Neural crest cell (in vitro differentiated cells): ENCODE data around the gene INAFM2. TPM values are rescaled to one million over a fixed set of nuclear protein-coding genes. Genes with fewer than 3 reads are reported as not detected.

Source experiments
- DNase-seq: peaks from one replicate; pipeline ENCODE4 v3.0.0; 2021; ENCODE audit warnings: low read depth, mixed read lengths, low spot score
- H3K27ac Mint-ChIP-seq: one replicate; pipeline ENCODE4 v1.8.0; 2021; ENCODE audit warnings: mild to moderate bottlenecking, mixed read lengths; ENCODE audit not compliant: unreplicated experiment
- H3K27me3 Mint-ChIP-seq: 2 replicates; pipeline ENCODE4 v1.8.0; 2021; ENCODE audit warnings: low read depth, mild to moderate bottlenecking, mixed read lengths
- H3K36me3 Mint-ChIP-seq: 2 replicates; pipeline ENCODE4 v1.8.0; 2021; ENCODE audit warnings: low read depth, mild to moderate bottlenecking, mixed read lengths
- H3K4me1 Mint-ChIP-seq: 2 replicates; pipeline ENCODE4 v1.8.0; 2021; ENCODE audit warnings: mixed read lengths
- H3K4me3 Mint-ChIP-seq: one replicate; pipeline ENCODE4 v1.8.0; 2021; ENCODE audit warnings: mild to moderate bottlenecking, mixed read lengths
- H3K9me3 Mint-ChIP-seq: 2 replicates; pipeline ENCODE4 v1.8.0; 2021; ENCODE audit warnings: mixed read lengths
- CTCF ChIP-seq: fragments of 200-600 bp; sonication (generic); conservative IDR thresholded peaks from 2 replicates; pipeline ENCODE4 v1.5.0; 2021; ENCODE audit warnings: antibody characterized with exemption, mild to moderate bottlenecking
- total RNA-seq: library from RNA; stranded (reverse); gene quantifications from 2 replicates; pipeline ENCODE4 v1.2.1, GENCODE V29; 2021

INAFM2 gene
- total RNA-seq, 1 donor from 2014 or later, result 27.5 TPM

DNA sequence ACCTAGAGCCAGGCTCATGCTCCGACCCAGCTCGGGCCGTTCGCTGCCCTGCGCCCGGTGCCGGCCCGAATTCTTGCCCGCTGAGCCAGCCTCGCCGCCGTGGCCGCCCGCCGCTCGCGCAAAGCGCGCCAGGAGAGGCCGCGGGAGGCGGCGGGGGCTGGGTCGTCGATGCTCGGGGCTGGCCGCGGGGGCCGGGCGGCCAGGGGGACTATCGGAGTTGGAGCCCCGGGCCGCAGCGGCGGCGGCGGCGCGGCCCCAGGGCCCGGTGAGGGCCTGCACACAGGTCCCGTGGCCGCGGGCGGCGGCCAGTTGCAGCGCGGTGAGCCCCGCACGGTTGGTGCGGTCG is 41.7 kb upstream of the INAFM2 start:
- no peak for TF ChIP-seq CTCF
- DNase-seq, result no peak

GRCh38 chr15:40282147-40282868 is 41.2 kb upstream of the INAFM2 start:
- no peak overlapping the region for H3K27ac Mint-ChIP-seq
- TF ChIP-seq CTCF, result peak; percentile 59
- H3K27me3 Mint-ChIP-seq, result peaks cover 81% of the 10 kb centered on the region
- peaks cover 25% of the 10 kb centered on the region for H3K4me1 Mint-ChIP-seq
- no peaks in the 10 kb centered on the region for H3K9me3 Mint-ChIP-seq
- H3K4me3 Mint-ChIP-seq, result no peak overlapping the region
- no peaks in the 10 kb centered on the region for H3K36me3 Mint-ChIP-seq
- peak; percentile 49 for DNase-seq

More for the DNA sequence above, 41.7 kb upstream of the INAFM2 start:
- Mint-ChIP-seq H3K27me3 (peaks cover 84% of the 10 kb centered on the region), H3K9me3 (no peaks in the 10 kb centered on the region), H3K27ac (no peak overlapping the region), H3K4me1 (peaks cover 25% of the 10 kb centered on the region), H3K4me3 (no peak overlapping the region), H3K36me3 (no peaks in the 10 kb centered on the region)

DNA sequence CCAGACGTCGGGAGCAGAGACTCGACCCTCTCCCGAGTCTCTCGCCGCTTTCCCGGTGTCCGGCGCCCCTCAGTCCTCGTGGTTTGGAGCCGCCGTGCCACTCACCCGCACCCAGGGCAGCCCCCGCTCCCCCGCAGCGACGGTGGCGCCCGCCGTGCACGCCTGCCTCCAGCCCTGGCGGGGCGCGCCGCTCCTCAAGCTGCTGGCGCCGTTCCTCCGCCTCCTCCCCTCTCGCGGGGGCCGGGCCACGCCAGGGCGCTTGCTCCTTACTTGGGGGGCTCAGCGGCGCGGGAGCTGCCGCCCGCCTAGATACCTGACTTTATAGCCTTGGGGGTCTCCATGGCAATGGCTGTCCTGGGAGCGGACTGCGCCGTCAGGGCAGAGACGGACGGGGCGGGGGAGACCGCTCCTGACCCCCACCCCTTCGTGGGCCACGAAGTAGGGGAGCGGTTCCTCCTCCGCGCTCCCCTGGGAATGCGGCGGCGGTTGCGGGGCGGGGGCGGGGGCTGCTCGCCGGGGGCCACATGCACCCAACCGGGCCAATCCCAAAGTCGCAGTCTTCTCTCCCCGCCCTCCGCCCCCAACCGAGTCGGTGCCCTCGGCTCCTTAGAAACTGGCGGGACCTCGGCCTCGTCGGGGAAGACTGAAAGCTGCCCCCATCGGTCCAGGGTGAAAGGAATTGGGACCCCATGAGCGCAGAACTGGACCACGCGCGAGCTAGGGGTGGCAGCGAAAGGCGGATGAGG is 40.5 kb upstream of the INAFM2 start, which contains the start of gene ANKRD63:
ANKRD63 (minus strand) TSS at position 196 of the 746 bp plus-strand sequence. CDS start 478 bp downstream, outside the sequence.
- no peak for DNase-seq
- Mint-ChIP-seq H3K9me3 (no peaks in the 10 kb centered on the region), H3K27ac (no peak within 1 kb of the TSS), H3K4me1 (peaks cover 25% of the 10 kb centered on the region), H3K4me3 (no peak within 1 kb of the TSS), H3K36me3 (no peaks in the 10 kb centered on the region), H3K27me3 (peaks cover 81% of the 10 kb centered on the region)
- no peak for TF ChIP-seq CTCF

GRCh38 chr15:40283615-40284300 is 39.7 kb upstream of the INAFM2 start:
- Mint-ChIP-seq H3K36me3 (no peaks in the 10 kb centered on the region), H3K4me3 (no peak overlapping the region), H3K4me1 (peaks cover 25% of the 10 kb centered on the region), H3K27ac (no peak overlapping the region), H3K9me3 (no peaks in the 10 kb centered on the region), H3K27me3 (peaks cover 74% of the 10 kb centered on the region)
- no peak for TF ChIP-seq CTCF
- DNase-seq, result no peak

- H3K27ac Mint-ChIP-seq, result no peak overlapping the region
- TF ChIP-seq CTCF, result no peak
- H3K4me1 Mint-ChIP-seq, result peaks cover 26% of the 10 kb centered on the region
- peak overlapping the region; percentile 56 for H3K4me3 Mint-ChIP-seq
- H3K9me3 Mint-ChIP-seq, result no peaks in the 10 kb centered on the region
- no peaks in the 10 kb centered on the region for H3K36me3 Mint-ChIP-seq
- peaks cover 67% of the 10 kb centered on the region for H3K27me3 Mint-ChIP-seq
- DNase-seq, result no peak
These were observed 38.3 kb upstream of the INAFM2 start for GRCh38 chr15:40285151-40285550.
